Stimulated activated CD4-positive, alpha-beta T cell treated with anti-CD3 and anti-CD28 coated beads, Interleukin-1b, Interleukin-23, amount 100 ng/mL, for 24 hours (primary cell): ENCODE measurements around the gene SRMS.

ENCODE experiments used
- DNase-seq, 4 experiments: peaks; one replicate each; pipeline ENCODE4 v3.0.0-alpha.2; 2020; ENCODE audit warnings: low read depth in 4 of 4, low spot score in 1 of 4

SRMS gene

DNA sequence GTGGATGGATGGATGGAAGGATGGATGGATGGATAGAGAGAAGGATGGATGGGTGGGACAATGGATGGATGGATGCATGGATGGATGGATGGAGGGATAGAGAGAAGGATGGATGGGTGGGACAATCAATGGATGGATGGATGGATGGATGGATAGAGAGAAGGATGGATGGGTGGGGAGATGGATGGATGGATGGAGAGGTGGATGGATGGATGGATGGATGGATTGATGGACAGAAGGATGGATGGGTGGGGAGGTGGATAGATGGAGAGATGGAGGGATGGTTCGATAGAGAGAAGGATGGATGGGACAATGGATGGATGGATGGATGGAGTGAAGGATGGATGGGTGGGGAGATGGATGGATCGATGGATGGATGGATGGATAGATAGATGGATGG, 55.0 kb downstream of the SRMS start:
- no peak for DNase-seq

DNA sequence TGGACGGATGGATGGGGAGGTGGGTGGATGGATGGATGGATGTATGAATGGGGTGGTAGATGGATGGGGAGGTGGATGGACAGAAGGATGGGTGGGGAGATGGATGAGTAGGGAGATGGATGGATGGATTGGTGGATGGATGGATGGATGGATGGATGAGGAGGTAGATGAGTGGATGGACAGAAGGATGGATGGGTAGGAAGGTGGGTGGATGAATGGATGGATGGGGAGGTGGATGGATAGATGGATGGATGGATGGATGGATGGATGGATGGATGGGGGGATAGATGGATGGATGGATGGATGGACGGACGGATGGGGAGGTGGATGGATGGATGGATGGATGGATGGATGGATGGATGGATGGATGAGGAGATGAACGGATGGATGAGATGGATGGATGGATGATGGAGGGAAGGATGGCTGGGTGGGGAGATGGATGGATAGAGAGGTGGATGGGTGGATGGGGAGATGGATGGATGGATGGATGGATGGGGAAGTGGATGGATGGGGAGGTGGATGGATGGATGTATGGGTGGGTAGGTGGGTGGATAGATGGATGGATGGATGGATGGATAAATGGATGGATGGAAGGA, 55.8 kb downstream of the SRMS start:
- DNase-seq: no peak

DNA sequence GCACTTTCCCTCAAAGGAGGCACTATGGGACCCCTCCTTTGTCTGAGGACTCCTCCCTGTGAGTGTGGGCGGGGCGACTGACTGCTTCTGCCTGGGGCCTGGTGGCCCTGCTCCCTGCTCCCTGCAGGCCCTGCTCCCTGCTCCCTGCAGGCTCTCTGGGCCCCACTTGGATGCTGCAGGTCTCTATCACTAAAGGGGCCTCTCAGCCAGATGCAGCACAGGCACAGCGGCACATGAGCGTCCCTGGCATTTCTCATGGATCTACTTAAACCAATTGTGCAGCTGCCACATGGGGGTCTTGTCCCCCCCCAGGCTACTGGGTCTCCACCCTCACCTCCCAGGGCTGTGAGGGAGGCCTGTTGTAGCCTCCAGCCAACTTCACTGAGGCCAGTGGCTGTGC, 56.5 kb downstream of the SRMS start:
- no peak for DNase-seq
